Stimulated activated CD4-positive, alpha-beta T cell treated with anti-CD3 and anti-CD28 coated beads, Interleukin-1b, Interleukin-23, amount 100 ng/mL, for 4 hours (primary cell): Measurements from ENCODE around the gene CASP7.

ENCODE experiments used
- DNase-seq, 2 donors: peaks; one replicate each; pipeline ENCODE4 v3.0.0-alpha.2; 2020; ENCODE audit warnings: low read depth in 2 of 2

Gene CASP7

GRCh38 chr10:113665806-113666354, 13.8 kb upstream of the CASP7 start:
- DNase-seq = no peak

- DNase-seq = no peak
Observed at GRCh38 chr10:113666682-113667252, 12.9 kb upstream of the CASP7 start.

DNA sequence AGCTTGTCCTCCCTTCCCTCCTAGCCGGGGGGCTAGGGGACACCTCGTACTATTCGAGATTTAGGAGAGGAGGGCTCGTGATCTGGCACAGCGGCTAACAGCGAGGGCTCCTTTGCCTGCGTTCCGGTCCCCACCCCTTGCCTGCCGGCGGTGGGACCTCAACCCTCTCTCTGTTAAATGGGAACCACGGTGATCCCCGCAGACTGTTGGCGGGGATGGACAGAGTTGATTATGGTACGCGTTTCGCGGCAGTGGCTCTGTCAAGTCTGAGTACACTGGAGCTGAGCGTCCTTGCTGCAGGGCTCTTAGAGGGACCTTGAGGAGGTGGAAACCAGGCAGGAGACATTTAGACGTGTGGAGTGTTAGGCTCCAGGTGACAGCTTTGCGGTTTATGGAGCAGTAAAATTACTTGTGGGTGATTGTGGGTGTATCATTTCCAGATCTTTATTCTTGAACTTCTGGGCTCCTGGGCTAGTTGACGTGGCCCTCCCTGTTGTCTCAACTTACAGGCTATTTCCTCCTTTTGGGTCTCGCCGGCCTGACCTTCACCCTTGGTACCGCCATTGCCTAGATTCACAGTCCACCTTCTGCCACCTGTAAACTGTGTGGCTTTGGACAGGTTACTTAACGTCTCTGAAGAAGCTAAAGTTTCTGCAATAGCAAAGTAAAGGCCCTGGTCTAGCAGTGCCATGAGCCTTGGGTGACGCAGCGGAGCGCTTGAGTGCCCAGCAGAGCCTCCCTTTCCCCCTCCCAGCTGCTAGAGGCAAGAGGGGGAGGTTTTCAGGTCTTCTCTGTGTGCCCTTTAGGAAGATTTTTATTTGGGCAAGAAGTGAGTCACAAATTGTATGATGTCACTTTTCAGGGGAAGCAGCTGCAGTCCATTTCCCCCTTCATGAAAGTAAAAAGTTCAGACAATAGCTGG, 739 bp downstream of the CASP7 start:
- DNase-seq = peak in 1 of 2 donors; percentile 14

- DNase-seq = no peak
Observed at GRCh38 chr10:113681533-113682470, 2.1 kb downstream of the CASP7 start.

DNA sequence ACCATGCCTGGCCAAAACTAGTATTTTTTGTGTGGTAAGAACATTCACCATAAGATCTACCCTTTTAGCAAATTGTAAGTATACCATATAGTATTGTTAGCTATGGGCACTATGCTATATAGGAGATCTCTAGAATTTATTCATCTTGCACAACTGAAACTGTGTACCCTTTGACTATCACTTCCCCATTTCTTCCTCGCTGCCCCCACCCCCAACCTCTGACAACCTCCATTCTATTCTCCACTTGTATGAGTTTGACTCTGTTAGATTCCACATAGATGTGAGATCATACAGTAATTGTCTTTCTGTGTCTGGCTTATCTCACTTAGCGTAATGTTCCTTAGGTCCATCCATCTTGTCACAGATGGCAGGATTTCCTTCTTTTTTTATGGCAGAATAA, 3.6 kb downstream of the CASP7 start:
- no peak for DNase-seq

- no peak for DNase-seq
Observed at GRCh38 chr10:113686028-113686427, 6.3 kb downstream of the CASP7 start.

DNA sequence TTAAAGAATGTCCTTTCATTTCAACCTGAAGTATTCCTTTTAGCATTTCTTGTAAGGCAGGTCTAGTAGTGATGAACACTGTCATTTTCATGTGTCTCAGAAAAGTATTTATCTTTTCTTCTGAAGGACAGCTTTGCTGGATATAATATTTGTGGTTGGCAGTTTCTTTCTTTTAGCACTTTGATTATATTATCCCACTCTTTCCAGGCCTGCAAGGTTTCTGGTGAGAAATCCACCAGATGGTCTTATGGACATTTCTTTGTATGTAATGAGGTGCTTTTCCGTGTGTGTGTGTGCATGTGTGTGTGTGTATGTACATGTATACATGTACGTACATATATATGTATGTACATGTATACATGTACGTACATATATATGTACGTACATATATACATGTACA, 7.3 kb downstream of the CASP7 start:
- no peak for DNase-seq

DNA sequence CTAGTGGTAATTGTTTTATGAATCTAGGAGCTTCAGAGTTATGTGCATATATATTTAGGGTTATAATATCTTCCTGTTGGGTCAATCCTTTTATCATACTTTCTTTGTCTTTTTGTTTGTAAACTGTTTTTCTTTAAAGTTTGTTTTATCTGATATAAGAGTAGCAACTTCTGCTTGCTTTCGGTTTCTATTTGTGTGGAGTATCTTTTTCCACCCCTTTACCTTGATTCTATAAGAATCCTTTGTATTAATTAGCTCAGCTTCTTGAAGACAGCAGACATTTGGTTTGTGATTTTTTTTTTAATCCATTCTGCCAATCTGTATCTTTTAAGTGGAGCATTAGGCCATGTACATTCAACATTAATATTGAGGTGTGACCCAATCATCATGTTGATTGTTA, 9.3 kb downstream of the CASP7 start:
- no peak for DNase-seq

GRCh38 chr10:113689574-113689973, 9.9 kb downstream of the CASP7 start:
- DNase-seq = no peak

- DNase-seq = no peak
Observed at GRCh38 chr10:113690749-113691148, 11.0 kb downstream of the CASP7 start.

GRCh38 chr10:113691381-113691780, 11.7 kb downstream of the CASP7 start:
- DNase-seq = no peak

- DNase-seq = no peak
Observed at GRCh38 chr10:113692271-113692670, 12.6 kb downstream of the CASP7 start.

GRCh38 chr10:113693348-113693747, 13.6 kb downstream of the CASP7 start:
- DNase-seq = no peak

DNA sequence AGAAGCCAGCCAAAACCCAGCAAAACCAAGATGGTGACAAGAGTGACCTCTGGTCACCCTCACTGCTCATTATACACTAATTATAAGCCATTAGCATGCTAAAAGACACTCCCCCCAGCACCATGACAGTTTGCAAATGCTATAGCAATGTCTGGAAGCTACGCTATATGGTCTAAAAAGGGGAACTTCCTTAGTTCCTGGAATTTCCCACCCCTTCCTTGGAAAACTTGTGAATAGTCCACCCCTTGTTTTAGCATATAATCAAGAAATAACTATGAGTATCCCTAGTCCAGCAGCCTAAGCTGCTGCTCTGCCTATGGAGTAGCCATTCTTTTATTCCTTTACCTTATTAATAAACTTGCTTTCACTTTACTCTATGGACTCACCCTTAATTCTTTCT, 16.0 kb downstream of the CASP7 start:
- DNase-seq = no peak

DNA sequence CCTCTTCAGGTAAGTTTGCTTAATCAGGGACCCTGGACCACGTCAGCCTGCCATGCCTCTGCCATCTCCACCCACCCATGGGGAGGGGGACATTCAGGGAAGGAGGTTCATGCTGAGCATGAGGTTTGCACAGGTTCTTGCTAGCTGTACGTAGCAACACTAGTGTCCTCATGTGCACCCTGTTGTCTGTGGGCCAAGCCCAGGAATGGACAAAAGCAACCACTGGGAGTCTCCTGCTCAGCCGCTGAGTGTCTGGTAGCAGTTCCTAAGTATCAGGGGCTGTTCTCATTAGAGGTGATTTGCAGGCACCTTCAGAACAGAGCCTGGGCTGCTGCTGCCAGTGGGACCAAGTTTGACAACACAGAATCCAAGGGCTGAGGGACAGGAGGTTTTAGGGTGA, 17.9 kb downstream of the CASP7 start:
- DNase-seq = no peak

DNA sequence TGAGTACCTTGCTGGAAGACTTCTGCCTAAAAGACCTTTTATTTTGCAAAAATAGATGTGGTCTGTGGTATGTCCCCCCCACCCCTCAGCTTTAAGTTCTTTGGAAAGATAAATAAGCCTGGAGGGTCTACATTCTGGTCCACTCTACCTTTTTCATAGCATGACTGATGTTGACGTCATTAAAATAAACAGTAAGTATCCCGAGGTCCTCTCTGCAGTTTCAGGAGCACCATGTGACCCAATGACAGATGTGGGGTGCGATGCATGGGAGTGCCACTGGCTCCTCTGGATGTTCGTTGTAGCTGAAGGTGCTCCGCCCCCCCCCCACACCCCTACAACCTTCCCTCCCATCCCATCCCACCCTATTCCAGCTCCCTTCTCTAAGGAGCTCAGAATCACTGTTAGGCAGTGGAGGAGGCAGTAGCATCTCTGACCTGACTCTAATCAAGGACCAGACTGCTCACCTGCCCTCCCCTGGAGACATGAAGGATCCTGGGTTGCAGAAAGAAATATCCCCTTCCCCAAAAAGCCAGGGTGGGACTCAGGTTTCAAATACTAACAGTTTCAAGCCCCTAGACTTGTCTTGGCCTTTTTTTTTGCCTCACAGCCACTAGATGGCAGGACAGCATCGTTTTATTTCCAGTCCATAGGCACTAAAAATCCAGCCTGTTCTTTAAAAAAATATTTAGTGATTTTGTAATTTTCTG, 25.1 kb downstream of the CASP7 start:
- no peak for DNase-seq

DNA sequence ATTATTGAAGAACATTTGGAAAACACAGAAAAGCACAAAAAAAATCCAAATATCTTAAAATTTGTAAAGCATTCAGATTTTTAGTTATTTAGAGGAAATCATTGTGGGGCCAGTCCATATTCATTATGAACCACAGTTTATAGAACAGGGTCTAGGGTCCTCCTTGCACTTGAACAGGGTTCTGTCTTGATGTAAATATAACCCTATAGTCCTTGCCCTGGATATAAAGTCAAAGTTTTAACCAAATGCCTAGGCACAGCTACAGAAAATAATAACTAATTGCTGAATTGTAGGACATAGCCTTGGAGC, 25.6 kb downstream of the CASP7 start:
- DNase-seq = no peak

DNA sequence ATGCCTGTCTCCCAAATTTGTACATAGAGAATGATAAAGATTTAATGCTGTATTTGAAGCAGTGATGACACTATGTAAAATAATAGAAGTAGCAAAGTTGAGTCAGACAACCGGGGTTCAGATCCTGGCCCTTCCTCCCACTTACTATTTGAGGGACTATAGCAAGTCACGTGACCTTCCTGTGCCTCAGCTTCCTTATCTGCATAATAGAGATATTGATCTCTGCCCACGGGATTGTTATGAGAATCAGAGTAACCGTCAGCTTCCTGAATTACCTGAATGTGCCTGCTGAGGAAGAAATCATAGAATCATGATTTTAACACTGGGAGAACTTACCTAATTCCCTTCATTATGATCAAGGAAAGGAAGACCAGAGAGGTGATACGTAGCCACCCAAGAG, 26.9 kb downstream of the CASP7 start:
- DNase-seq = no peak

GRCh38 chr10:113708640-113709039, 28.9 kb downstream of the CASP7 start:
- no peak for DNase-seq

GRCh38 chr10:113709221-113709838, 29.6 kb downstream of the CASP7 start:
- no peak for DNase-seq

- no peak for DNase-seq
Observed at GRCh38 chr10:113711142-113711541, 31.4 kb downstream of the CASP7 start.
